ENCODE results near the gene MAPK1.
"Not testable (repeated sequence)": the region's sequence is repeated elsewhere in the genome, so short reads cannot be mapped to it uniquely, and the experiment has no call there.

The MAPK1 gene

DNA sequence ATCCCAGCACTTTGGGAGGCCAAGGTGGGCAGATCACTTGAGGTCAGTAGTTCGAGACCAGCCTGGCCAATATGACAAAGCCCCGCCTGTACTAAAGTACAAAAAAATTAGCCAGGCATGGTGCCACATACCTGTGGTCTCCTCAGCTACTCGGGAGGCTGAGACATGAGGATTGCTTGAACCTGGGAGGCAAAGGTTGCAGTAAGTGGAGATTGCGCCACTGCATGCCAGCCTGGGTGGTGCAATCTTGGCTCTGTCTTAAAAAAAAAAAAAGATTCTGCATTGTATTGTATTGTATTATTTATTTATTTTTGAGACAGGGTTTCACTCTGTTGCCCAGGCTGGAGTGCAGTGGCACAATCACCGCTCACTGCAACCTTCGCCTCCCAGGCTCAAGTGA, 122.5 kb downstream of the MAPK1 start:
- DNase-seq: not testable (repeated sequence)

DNA sequence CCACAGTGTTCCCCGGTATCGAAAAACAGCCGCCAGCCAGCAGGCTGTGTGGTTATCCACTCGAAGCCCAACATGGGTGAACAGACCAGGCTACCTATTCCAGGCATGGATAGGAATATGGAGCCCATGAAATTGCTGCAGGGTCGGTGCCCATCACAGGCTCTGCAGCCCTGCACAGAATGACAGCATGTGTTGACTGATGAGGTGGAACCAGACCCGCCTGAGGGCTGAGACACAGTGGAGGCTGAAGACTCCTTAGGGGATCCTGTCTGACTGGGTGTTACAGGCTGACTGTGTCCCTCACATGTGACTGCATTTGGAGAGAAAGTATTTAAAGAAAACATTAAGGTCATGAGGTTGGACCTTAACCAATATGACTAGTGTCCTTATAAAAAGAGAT, 125.7 kb downstream of the MAPK1 start:
- DNase-seq: no peak

DNA sequence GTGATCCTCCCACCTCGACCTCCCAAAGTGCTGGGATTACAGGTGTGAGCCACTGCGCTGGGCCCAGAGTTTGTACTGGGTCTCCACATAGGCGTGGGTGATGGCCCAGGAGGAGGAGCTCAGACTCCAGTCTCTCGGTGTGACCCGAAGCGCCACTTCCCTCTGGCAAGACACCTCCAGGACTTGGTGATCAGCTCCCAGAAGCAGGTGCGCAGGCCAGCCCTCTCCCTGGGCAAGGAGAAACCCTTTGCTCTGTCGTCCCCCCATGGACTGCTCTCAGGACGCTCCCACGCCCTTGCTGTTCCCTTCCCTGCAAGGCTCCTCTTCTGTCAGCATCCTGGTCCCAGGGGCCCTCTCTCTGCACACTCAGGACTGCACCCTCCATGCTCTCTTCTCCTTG, 126.4 kb downstream of the MAPK1 start:
- no peak for DNase-seq

DNA sequence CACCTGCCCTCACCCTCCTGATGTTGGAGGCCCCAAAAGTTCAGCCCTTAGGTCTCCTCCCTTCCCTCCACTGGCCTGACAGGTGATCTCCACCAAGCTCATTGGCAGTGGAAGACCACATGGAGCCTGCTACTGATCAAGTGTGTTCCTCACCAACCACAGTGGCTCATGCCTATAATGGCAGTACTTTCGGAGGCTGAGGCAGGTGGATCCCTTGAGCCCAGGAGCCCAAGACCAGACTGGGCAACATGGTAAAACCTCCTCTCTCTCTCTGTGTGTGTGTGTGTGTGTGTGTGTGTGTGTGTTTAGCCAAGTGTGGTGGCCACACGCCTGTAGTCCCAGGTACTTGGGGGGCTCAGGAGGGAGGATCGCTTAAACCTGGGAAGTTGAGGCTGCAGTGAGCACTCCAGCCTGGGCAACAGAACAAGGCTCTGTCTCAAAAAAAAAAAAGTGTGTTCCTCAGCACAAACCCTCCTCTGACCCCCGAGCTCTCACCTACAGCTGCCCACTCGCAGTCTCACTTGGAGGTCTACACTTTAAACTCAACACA, 127.5 kb downstream of the MAPK1 start:
- no peak for DNase-seq

DNA sequence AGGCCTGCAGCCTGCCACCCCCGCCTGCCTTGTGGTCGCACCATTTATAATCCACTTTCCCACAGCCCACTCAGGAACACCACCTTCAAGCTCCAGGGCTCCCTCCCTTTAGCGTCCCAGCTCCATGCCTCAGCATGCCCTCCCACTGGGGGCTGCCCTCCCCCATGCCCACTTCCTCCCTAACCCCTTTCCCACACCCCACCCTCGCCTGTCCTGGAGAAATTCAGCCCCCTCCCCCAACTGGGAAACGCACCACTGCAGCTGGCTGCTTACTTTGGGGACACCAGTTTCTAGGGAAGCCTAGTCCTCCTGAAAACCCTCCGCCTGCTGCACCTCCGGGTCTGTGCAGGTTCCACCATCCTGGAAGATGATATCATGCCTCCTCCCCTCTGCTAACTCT, 128.5 kb downstream of the MAPK1 start:
- no peak for DNase-seq

DNA sequence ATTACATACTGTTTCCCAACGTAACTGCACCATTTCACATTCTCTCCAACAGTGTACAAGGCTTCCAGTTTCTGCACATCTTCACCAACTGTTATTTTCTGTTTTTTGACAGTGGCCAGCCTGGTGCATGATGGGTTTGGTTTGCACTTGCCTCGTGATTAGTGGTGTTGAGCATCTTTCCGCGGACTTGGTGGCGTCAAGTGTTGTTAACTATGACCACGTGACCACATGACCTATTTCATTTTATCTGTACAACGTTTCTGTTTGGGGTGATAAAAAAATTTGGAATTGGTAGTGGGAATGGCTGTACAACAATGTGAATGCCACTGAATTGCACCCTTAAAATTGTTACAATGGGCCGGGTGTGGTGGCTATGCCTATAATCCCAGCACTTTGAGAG, 129.4 kb downstream of the MAPK1 start:
- DNase-seq: no peak

DNA sequence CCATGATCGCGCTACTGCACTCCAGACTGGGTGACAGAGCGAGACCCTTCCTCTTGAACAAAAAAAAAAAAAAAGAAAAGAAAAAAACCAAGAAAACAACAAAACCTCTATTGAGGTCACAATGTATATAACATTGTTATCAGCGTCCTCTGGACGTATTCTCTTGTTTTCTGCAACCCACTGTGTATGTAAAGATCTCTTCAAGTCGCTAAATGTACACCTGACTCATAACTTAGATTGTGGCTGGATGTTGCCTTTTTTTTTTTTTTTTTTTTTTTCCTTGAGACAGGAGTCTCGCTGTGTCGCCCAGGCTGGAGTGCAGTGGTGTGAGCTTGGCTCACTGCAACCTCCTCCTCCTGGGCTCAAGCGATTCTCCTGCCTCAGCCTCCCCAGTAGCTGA, 130.5 kb downstream of the MAPK1 start:
- DNase-seq: no peak

DNA sequence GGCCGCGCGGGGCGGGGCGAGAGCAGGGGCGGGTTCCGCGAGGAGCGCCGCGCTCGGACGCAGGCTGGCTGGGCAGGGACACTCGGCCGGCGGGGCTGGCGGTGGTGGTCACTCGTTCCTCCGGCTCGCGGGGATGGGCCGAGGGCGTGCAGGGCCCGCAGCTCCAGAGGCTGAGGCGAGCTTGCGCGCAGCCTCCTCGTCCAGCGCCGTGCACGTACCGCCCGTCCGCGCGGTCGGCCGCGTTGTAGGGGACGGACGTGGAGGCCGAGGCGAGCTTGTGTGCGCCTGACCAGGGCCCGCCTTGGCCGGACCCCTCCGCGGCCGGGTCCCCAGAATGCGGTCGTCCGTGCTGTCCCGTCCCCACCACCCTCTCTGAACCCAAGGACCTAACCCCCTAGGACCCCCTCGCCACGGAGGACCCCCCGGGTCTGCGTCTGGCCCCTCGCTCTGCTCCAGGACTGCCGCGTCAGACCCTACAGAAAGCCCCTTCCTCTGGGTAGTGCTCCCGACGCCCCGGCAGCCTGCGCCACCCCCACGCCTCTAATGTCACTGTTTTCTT, 131.3 kb downstream of the MAPK1 start:
- no peak for DNase-seq

DNA sequence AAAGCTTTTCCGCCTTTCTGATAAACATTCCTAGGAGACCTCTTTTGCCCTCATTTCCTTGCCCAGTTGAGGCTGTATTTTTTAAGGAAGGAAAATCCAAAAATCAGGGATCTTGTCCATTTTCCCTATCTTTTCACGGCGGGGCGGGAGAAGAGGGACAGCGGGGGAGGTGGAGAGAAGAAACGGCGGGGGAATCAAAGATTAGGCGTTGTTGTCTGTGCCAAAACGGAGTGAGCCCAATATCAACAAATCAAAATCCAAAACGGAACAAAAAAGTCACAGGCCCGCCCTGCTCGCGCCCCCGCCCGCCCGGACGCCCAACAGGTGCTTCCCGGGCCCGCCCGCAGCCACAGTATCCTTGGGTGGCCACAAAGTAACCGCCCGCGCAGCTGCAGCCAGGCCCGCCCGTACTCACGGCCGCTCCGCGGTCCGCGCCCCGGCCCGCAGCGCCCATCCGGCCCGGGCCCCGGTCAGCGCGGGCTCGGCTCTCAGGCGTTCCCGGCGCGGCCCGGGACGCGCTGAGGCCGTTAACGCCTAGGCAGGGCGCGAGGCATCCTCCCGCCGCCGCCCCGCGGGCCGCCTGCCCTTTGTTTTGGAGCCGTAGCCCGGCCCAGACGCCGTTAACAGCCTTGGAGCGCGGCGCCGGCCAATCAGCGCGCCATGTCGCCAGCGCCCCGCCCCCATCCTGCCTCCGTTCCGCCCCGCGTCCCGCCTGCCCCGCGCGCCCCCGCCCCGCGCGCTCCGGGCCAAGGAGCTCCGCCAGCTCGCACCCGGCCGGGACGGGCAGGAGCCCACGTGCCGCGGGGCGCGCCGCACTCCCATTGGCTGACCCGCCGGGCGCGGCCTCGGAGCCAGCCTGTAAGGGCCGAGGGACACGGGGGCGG, 132.0 kb downstream of the MAPK1 start, which contains the start of gene YPEL1:
Gene YPEL1 (minus strand): TSS at position 595 of the 884 bp plus-strand sequence. CDS start 25,050 bp downstream, outside the sequence.
- DNase-seq: peak; percentile 95

DNA sequence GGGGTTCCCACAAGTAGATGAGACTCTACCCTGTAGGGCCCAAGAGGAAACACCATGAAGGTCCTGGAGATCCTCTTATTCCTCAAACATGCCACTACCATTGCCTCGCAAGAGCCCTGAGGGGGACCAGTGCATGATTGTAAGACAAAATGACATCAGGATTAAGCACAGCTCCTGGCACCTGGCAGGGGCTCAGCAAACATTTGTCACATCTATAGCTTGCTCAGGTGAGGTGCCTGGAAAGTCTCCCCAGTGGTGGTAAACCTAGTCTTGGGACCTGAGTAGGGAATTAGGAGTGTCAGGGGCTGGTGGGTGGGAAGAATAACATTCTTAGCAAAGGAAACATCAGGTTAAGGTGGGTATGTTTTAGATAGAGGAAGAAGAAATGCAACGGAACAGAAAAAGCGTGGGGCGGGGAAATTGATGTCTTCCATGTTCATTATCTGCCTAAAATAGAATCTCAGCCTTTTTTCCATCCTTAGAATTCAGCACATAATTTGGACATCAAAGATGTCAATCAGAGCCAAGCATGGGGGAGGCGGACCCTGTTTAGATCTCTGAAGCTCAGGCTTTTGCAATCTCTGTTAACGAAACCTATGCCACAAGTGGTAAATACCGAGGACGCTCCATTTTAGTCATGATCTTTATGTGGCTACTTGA, 132.8 kb downstream of the MAPK1 start:
- no peak for DNase-seq

DNA sequence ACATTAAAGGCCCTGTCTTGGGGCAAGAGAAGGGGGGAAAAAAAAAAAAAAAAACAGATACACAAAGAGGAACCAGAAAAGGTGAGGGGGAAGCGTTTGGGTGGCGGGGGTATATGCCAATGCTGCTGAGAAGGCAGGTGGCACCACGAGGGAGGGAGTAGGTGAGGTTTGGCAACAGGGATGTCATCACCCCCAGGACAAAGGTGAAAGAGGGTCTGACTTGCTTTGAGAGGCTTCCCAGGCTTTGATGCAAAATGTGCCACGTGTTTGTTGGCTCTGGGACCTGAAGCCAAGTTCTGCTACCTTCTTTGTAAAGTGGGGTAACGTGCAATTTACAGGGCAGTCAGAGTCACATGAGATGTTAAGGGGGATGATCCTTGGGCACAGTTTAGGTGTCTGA, 135.9 kb downstream of the MAPK1 start:
- no peak for DNase-seq

DNA sequence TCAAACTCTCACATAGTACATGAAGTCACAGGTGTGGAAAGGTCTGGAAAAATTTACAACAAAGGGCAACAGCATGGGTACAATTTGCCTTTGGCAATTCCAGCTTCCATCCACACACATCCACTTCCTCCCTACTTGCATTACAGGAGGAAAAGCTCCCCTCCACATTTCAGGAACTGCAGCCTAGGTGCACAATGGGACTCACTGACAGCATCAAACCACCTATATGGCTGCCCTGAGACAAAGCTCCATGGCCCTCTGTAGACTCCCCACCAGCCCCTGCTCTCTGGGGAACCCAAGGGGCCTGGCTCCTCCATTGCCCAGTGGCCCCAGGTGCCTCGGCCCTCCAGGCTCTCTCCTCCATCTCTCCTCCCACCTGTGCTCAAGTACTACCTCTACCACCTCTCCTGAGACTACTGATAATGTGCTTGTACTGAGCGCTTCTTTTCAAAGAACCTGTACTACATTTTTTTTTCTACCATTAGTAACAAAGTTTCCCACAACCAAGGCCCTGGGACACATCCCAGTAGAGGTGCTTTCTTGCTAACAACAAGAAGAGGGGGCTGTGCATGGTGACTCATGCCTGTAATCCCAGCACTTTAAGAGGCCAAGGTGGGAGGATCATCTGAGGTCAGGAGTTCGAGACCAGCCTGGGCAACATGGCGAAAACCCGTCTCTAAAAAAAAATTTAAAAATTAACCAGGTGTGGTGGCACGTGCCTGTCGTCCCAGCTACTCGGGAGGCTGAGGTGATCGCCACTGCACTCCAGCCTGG, 136.7 kb downstream of the MAPK1 start:
- DNase-seq: no peak

DNA sequence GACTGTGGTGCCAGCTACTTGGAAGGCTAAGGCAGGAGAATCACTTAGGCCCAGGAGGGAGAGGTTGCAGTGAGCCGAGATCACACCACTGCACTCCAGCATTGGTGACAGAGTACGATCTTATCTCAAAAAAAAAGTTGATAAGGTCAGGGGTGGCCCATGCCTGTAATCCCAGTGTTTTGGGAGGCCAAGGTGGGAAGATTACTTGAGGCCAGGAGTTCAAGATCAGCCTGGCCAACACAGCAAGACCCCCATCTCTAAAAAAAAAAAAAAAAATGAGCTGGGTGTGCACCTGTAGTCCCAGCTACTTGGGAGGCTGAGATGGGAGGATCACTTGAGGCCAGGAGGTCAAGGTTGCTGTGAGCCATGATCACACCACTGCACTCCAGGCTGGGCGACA, 138.3 kb downstream of the MAPK1 start:
- not testable (repeated sequence) for DNase-seq

DNA sequence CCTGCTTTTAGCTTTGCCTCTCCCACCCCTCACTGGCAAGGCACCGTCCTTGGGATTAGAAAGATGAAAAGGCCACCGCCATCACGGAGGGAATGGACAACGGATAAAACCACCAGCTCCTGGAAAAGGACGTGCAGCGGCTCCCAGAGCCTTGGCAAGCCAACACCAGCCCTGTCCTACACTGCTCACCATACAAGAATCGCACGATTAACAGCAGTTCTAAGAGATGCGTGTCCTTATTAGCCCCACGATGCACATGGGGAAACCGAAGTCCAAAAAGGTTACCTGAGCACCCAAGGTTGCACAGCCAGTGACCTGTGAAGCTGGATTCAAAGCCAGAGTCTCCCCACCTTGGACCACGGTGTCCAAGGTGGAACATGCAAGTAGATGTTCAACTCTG, 139.2 kb downstream of the MAPK1 start:
- no peak for DNase-seq

DNA sequence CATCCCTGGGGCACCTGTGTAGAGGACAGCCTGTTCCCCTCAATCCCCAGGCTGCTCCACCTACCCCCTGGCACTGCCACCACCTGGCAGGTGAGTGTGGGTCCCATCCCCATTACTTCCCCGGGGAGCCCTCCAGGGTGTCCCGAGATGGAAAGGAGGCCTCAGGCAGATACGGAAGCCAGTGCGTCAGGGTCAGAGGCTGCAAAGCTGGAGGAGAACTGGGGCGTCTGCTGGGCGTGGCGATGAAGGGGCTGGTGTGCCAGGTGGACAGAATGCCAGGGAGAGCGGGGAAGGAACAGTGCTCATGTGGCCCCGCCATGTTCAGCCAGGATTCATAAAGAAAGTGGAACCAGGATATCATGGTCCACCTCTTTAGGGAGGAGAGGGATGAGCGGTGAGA, 139.7 kb downstream of the MAPK1 start:
- no peak for DNase-seq

DNA sequence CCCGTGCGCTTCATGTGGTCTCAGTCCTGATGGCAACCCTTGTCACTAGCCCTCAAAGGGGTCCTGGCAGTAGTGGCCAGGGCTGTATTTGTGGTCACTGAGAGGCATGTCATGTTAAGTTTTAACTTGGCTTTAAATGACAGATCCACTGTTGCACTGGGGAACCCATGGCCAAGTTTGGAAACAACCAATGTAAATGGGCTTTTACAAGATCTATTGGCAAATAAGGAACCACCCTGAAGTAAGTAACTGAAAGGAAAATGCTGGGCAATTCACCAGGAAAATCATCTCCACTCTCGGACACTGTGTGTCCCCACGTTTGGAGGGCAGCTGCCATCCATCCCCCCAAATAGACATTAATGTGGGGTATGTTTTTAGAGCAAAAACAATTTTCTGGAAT, 140.3 kb downstream of the MAPK1 start:
- no peak for DNase-seq

DNA sequence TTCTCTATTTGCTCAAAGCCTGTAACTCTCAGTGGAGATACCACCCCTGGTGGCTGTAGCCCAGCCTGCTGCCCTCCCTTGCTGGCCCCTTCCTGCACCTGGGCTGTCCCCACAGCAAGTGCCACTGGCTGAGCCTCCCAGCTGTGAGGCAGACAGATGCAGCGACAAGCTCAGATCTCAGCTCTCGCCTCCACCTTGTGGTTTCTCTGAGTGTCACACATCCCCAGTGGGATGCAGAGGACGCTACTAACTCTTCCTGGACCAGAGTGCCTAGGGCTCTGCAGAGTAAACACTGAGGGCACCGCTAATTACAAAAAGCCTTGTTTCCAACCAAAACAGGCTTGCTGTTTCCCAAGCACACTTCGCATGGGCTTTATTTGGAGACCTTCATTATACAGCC, 140.8 kb downstream of the MAPK1 start:
- no peak for DNase-seq

DNA sequence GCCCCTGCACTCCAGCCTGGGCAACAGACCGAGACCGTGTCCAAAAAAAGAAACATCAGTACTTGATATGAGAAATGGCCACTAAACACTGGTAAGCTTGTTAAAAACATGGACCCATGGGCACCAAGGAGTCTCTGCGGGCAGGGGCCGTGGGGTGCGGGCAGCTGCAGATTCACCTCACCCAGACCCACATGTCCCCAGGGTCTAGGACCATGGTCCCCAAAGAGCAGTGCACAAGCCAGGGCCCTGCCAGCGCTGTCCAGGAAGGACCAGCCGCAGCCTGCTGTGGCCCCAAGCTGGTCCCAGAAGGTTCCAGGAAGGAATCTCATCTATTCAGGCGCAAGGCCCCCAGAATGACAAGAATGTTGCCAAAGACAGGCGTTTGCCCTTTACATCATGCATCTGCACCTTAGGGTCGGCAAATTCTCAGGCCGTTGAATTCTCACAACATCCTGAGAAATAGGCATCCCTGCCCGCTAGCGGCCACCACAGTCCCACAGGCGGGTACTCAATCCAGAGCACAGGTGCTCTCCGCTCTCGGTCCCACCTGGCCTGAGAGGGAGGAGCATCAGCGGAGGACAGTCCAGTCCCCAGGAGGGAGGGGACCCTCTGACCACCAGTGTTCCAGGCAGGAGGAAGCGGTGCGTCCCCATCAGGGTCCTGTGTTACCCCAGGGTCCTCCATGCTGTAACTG, 141.3 kb downstream of the MAPK1 start:
- no peak for DNase-seq

DNA sequence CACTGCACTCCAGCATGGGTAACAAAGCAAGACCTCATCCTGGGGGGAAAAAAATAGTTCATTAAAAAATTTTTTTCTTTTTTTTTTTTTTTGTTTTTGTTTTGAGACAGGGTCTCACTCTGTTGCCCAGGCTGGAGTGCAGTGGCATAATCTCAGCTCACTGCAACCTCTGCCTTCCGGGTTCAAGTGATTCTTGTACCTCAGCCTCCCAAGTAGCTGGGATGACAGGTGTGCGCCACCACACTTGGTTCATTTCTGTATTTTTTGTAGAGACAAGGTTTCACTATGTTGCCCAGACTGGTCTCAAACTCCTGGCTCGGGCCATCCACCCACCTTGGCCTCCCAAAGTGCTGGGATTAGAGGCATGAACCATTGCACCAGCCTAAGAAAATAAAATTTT, 142.9 kb downstream of the MAPK1 start:
- not testable (repeated sequence) for DNase-seq

DNA sequence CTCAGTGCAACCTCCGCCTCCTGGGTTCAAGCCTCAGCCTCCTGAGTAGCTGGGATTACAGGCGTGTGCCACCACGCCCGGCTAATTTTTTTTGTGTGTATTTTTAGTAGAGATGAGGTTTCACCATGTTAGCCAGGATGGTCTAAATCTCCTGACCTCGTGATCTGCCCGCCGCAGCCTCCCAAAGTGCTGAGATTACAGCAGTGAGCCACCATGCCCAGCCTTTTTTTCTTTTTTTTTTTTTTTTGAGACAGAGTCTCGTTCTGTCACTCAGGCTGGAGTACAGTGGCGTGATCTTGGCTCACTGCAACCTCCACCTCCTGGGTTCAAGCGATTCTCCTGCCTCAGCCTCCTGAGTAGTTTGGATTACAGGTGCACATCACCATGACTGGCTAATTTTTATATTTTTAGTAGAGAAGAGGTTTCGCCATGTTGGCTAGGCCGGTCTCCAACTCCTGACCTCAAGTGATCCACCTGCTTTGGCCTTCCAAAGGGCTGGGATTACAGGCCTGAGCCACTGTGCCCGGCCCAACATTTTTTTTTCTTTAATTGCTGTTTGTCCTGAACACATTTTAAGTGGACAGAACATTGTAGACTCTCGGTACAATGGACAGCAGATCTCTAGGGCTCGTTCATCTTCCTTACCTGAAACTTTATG, 146.1 kb downstream of the MAPK1 start:
- not testable (repeated sequence) for DNase-seq

DNA sequence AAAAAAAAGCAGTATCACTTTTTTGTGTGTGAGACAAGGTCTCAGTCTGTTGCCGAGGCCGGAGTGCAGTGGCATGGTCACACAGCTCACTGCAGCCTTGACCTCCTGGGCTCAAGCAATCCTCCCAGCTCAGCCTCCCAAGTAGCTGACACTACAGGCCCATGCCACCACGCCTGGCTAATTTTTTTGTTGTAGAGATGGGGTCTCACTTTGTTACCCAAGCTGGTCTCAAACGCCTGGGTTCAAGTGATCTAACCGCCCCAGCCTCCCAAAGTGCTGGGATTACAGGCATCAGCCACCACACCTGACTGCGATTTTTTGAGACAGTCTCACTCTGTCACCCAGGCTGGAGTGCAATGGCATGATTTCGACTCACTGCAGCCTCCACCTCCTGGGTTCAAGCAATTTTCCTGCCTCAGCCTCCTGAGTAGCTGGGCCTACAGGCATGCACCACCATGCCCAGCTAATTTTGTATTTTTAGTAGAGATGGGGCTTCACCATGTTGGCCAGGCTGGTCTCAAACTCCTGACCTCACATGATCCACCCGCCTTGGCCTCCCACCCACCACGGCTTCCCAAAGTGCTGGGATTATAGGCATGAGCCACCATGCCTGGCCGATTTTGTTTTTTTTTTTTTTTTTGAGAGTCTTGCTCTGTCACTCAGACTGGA, 147.1 kb downstream of the MAPK1 start:
- DNase-seq: not testable (repeated sequence)

Measured in NCI-H1048 (cell line).